ENCODE data around the gene TGFBR1. TPM values are rescaled to one million over a fixed set of nuclear protein-coding genes. Genes with fewer than 3 reads are reported as not detected.

Gene TGFBR1
- polyA plus RNA-seq, 1 of the 3 experiments (the other 2 are of a cell fraction), result 15.3 TPM

- Histone ChIP-seq H3K4me2 (no peak overlapping the region), H3K4me1 (ENCODE audit: control insufficient read depth in 1 of 2, insufficient read depth in 2 of 2, low read depth in 1 of 2, low read length in 1 of 2) (peaks cover 3 to 38% of the 10 kb centered on the region in 2 experiments; a peak in 1 of 4 replicates), H3K27ac (ENCODE audit: low read depth in 2 of 2, low read length in 1 of 2) (no peak overlapping the region), H3K9ac (no peak overlapping the region), H2AFZ (ENCODE audit: low read depth) (no peak overlapping the region), H3K9me3 (no peaks in the 10 kb centered on the region), H3K9me2 (no peaks in the 10 kb centered on the region), H3K27me3 (ENCODE audit: insufficient read depth) (no peaks in the 10 kb centered on the region), H3F3A (replicated peaks; ENCODE audit: insufficient read depth) (no peaks in the 10 kb centered on the region), H3K4me3 (ENCODE audit: low read depth in 2 of 2, low read length in 1 of 2) (no peak overlapping the region), H4K20me1 (ENCODE audit: insufficient read depth) (no peaks in the 10 kb centered on the region), H3K36me3 (replicated peaks in 1 of 2; ENCODE audit: control insufficient read depth in 1 of 2, insufficient read depth in 2 of 2, low read length in 1 of 2) (no peaks in the 10 kb centered on the region), H3K79me2 (ENCODE audit: insufficient read depth) (no peaks in the 10 kb centered on the region)
- POLR2A ChIA-PET, result no interaction called here
- 82% methylated on average over 4 of the region's 4 CpGs for WGBS (ENCODE audit: low lambda C conversion rate)
- TF ChIP-seq YY1 (IDR thresholded peaks at IDR 0.05; ENCODE audit: low read depth) (no peak), FOXJ3 (CRISPR knock-in tag; IDR thresholded peaks at IDR 0.05) (no peak), EP300 (IDR thresholded peaks at IDR 0.05; ENCODE audit: borderline replicate concordance in 1 of 2, low read depth in 1 of 2, low read length in 1 of 2) (no peak), SMC3 (IDR thresholded peaks at IDR 0.05; ENCODE audit: low read depth, low read length) (no peak), JUND (IDR thresholded peaks at IDR 0.05) (no peak), MEF2A (IDR thresholded peaks at IDR 0.05; ENCODE audit: borderline replicate concordance, low read depth) (no peak), NRF1 (IDR thresholded peaks at IDR 0.05; ENCODE audit: low read depth, low read length) (no peak)
- no peak for DNase-seq
- CTCF ChIA-PET, result interaction anchor here (0.8 to 5.5 kb wide), 5 partner anchors 18 to 1141 kb away, joined by 3 to 66 read pairs (median 3); no protein-coding TSS in a partner anchor
Measured at GRCh38 chr9:99181621-99182020, 76.7 kb downstream of the TGFBR1 start.

- H3K27me3 ChIP-seq (ENCODE audit: insufficient read depth), result no peaks in the 10 kb centered on the region
- TF ChIP-seq RCOR1 (IDR thresholded peaks at IDR 0.05; ENCODE audit: low read length) (no peak), FOSL2 (IDR thresholded peaks at IDR 0.05; ENCODE audit: borderline replicate concordance, low read depth) (no peak), CTCF (IDR thresholded peaks at IDR 0.05) (no peak), TEAD4 (IDR thresholded peaks at IDR 0.05; ENCODE audit: borderline replicate concordance, insufficient read depth) (no peak), YY1 (IDR thresholded peaks at IDR 0.05; ENCODE audit: low read depth) (no peak), TCF12 (IDR thresholded peaks at IDR 0.05) (no peak), NFIC (IDR thresholded peaks at IDR 0.05; ENCODE audit: borderline replicate concordance) (no peak), GABPA (IDR thresholded peaks at IDR 0.05; ENCODE audit: low read depth) (no peak), EZH2phosphoT487 (IDR thresholded peaks at IDR 0.05; ENCODE audit: borderline replicate concordance, low read depth) (no peak), RXRA (IDR thresholded peaks at IDR 0.05; ENCODE audit: borderline replicate concordance, low read depth) (no peak)
- H3K4me1 ChIP-seq (ENCODE audit: control insufficient read depth in 1 of 2, insufficient read depth in 2 of 2, low read depth in 1 of 2, low read length in 1 of 2), result peaks cover 3 to 35% of the 10 kb centered on the region in 2 experiments; a peak in 1 of 4 replicates
- POLR2A ChIA-PET, result interaction anchor here (1.3 kb wide), 1 partner anchor 12 kb away, joined by 4 read pairs; no protein-coding TSS in a partner anchor
- no peak overlapping the region for H2AFZ ChIP-seq (ENCODE audit: low read depth)
- CTCF ChIA-PET, result interaction anchor here (0.6 to 5.5 kb wide), 8 partner anchors 11 to 1140 kb away, joined by 3 to 66 read pairs (median 4); partner anchors contain the start of genes ALG2 and SEC61B
- no peak overlapping the region for H3K4me3 ChIP-seq (ENCODE audit: low read depth in 2 of 2, low read length in 1 of 2)
- H3K4me2 ChIP-seq, result no peak overlapping the region
- H3K9me3 ChIP-seq, result no peaks in the 10 kb centered on the region
- no peaks in the 10 kb centered on the region for H3K79me2 ChIP-seq (ENCODE audit: insufficient read depth)
- no peaks in the 10 kb centered on the region for H4K20me1 ChIP-seq (ENCODE audit: insufficient read depth)
- no peaks in the 10 kb centered on the region for H3F3A ChIP-seq (replicated peaks; ENCODE audit: insufficient read depth)
- no peaks in the 10 kb centered on the region for H3K9me2 ChIP-seq
- no peak overlapping the region for H3K27ac ChIP-seq (ENCODE audit: low read depth in 2 of 2, low read length in 1 of 2)
- no peak overlapping the region for H3K9ac ChIP-seq
- 72% methylated on average over 3 of the region's 3 CpGs for WGBS (ENCODE audit: low lambda C conversion rate)
- no peaks in the 10 kb centered on the region for H3K36me3 ChIP-seq (replicated peaks in 1 of 2; ENCODE audit: control insufficient read depth in 1 of 2, insufficient read depth in 2 of 2, low read length in 1 of 2)
- DNase-seq, result no peak
Measured at GRCh38 chr9:99182356-99182755, 77.4 kb downstream of the TGFBR1 start.
